ENCODE measurements around the gene PRPF6.
A peak's percentile ranks its signal among the peaks of the same experiment; 100 is the strongest.

Gene PRPF6

DNA sequence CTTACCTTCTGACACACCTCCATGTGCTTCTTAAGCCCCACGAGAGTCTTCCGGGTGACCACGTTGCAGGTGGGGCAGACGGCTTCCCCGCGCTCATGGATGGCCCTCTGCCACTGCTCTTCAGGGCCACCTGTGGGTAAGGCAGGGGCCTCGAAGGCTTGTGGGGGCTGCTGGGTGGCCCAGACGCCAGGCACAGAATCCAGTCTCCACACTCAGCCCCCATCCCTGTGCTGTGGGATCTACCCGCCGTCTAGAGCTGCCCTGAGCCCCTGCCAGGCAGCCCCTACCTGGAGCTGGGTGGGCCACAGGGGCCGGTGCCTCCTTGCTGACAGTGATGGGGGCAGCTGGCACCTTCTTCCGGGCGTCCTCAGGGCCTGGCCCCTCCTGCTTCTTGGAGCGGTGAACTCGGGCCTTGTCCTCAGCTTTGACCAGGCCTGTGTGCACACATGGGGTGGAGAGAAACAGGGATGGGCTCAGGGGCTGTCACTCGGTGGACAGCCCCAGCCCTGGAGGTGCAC is 17.1 kb upstream of the PRPF6 start:
- no peak overlapping the region for H3K4me3 ChIP-seq (ENCODE audit: low read length)
- no peak for DNase-seq (ENCODE audit: low read depth)
- TF ChIP-seq, protein P1, sequence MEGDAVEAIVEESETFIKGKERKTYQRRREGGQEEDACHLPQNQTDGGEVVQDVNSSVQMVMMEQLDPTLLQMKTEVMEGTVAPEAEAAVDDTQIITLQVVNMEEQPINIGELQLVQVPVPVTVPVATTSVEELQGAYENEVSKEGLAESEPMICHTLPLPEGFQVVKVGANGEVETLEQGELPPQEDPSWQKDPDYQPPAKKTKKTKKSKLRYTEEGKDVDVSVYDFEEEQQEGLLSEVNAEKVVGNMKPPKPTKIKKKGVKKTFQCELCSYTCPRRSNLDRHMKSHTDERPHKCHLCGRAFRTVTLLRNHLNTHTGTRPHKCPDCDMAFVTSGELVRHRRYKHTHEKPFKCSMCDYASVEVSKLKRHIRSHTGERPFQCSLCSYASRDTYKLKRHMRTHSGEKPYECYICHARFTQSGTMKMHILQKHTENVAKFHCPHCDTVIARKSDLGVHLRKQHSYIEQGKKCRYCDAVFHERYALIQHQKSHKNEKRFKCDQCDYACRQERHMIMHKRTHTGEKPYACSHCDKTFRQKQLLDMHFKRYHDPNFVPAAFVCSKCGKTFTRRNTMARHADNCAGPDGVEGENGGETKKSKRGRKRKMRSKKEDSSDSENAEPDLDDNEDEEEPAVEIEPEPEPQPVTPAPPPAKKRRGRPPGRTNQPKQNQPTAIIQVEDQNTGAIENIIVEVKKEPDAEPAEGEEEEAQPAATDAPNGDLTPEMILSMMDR (conservative IDR thresholded peaks at IDR 0.05; ENCODE audit: low read length): no peak

DNA sequence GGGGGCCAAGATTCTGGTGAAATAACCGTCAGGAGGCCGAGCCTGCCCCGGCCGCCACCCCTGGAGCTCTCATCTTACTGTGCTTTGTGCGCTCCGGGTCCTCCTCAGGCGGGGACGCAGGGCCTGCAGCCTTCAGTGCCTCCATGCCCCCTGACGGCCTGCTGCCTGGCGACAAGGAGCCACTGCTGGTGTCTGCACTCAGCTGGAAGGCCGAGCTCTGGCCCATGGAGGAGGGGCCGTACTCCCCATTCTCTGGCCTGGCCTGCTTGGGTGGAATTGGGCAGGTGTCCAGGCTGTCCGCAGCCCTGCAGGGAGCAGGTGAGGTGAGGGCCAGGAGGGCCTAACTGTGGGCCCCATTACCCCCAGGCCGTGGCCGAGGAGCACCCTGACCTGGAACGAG is 16.5 kb upstream of the PRPF6 start:
- no peak overlapping the region for H3K4me3 ChIP-seq (ENCODE audit: low read length)
- TF ChIP-seq, protein P1 (conservative IDR thresholded peaks at IDR 0.05; ENCODE audit: low read length): no peak
- no peak for DNase-seq (ENCODE audit: low read depth)

DNA sequence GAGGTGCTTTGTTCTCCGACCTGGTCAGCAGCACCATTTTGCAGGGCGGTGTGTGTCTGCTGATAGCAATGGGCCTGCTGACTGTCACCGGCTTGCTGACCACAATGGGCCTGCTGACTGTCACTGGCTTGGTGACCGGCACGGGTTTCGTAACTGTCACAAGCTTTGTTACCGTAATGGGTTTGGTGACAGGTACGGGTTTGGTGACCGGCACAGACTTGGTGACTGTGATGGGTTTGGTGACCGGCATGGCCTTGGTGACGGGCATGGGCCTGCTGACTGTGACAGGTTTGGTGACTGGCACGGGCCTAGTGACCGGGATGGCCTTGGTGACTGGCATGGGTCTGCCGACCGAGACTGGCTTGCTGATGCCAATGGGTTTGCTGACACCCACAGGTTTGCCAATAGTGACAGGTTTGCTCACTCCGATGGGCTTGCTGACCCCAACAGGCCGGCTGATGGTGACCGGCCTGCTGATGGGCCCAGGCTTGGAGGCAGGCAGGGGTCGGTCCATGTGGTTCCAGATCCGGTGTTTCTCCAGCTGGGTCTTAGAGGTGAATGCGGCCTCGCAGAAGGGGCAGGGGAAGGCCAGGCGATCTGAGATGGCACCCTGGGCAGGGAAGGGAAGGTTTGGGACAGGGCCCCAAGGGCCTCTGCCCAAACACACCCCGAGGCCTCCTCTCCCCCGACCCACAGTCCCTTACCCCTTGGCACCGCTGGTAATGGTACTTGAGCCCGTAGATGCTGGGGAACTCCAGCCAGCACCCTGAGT is 14.6 kb upstream of the PRPF6 start:
- TF ChIP-seq, protein P1 (conservative IDR thresholded peaks at IDR 0.05; ENCODE audit: low read length): no peak
- no peak overlapping the region for H3K4me3 ChIP-seq (ENCODE audit: low read length)
- no peak for DNase-seq (ENCODE audit: low read depth)

DNA sequence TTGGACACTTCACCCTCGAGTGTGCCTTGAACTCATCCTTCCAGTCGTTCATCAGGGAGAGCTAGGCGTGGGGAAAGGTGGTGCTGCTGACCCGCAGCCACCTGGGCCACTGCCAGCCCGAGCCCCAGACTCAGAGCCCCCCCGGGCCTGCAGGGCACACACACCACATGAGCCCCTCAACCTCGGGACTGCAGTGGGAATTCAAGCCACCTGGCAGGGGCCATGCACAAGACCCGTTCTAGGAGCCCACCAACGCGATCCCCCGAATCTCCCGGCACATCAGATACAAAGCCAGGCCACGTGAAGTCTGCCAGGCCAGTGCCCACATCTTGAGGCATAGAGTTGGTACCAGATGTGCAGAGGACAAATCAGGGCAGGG is 14.0 kb upstream of the PRPF6 start:
- H3K4me3 ChIP-seq (ENCODE audit: low read length): no peak overlapping the region
- DNase-seq (ENCODE audit: low read depth): no peak
- TF ChIP-seq, protein P1 (conservative IDR thresholded peaks at IDR 0.05; ENCODE audit: low read length): no peak

- DNase-seq (ENCODE audit: low read depth): no peak
- TF ChIP-seq, protein P1 (conservative IDR thresholded peaks at IDR 0.05; ENCODE audit: low read length): no peak
- H3K4me3 ChIP-seq (ENCODE audit: low read length): no peak overlapping the region
Observed at GRCh38 chr20:63967330-63968135, 13.4 kb upstream of the PRPF6 start.

GRCh38 chr20:63968136-63968927 is 12.6 kb upstream of the PRPF6 start:
- H3K4me3 ChIP-seq (ENCODE audit: low read length): peak overlapping the region; percentile 66
- TF ChIP-seq, protein P1 (conservative IDR thresholded peaks at IDR 0.05; ENCODE audit: low read length): no peak
- no peak for DNase-seq (ENCODE audit: low read depth)
